Neural progenitor cell (in vitro differentiated cells): ENCODE data around the gene EDEM1. TPM values are rescaled to one million over a fixed set of nuclear protein-coding genes. Genes with fewer than 3 reads are reported as not detected.

Experiments
- DNase-seq: peaks from one replicate; pipeline ENCODE4 v3.0.0-alpha.2; 2016; ENCODE audit warnings: low spot score
- H2AFZ ChIP-seq: fragments of 200-600 bp; sonication (generic); replicated peaks from 2 replicates; pipeline ENCODE4 v1.6.1; 2016; ENCODE audit warnings: antibody characterized with exemption
- H3F3A ChIP-seq: fragments of 200-600 bp; sonication (generic); 2 replicates; pipeline ENCODE4 v1.6.1; 2016; ENCODE audit warnings: antibody characterized with exemption, low read depth
- H3K27ac ChIP-seq: fragments of 200-600 bp; sonication (generic); 2 replicates; pipeline ENCODE4 v1.5.1; 2016; ENCODE audit warnings: mild to moderate bottlenecking
- H3K27me3 ChIP-seq: fragments of 200-600 bp; sonication (generic); 2 replicates; pipeline ENCODE4 v1.6.1; 2016; ENCODE audit warnings: mild to moderate bottlenecking, moderate library complexity
- H3K36me3 ChIP-seq: fragments of 200-600 bp; sonication (generic); 2 replicates; pipeline ENCODE4 v1.5.1; 2016
- H3K4me1 ChIP-seq: fragments of 200-600 bp; sonication (generic); 2 replicates; pipeline ENCODE4 v1.6.1; 2016; ENCODE audit warnings: mixed run types
- H3K4me2 ChIP-seq: fragments of 200-600 bp; sonication (generic); 2 replicates; pipeline ENCODE4 v1.6.1; 2016
- H3K4me3 ChIP-seq: fragments of 200-600 bp; sonication (generic); 2 replicates; pipeline ENCODE4 v1.5.1; 2016
- H3K79me2 ChIP-seq: fragments of 200-600 bp; sonication (generic); 2 replicates; pipeline ENCODE4 v1.6.1; 2016; ENCODE audit warnings: low read depth
- H3K9ac ChIP-seq: fragments of 200-600 bp; sonication (generic); 2 replicates; pipeline ENCODE4 v1.6.1; 2016
- H3K9me3 ChIP-seq: fragments of 200-600 bp; sonication (generic); 2 replicates; pipeline ENCODE4 v1.5.1; 2016; ENCODE audit warnings: low read depth
- H4K20me1 ChIP-seq: fragments of 200-600 bp; sonication (generic); 2 replicates; pipeline ENCODE4 v1.6.1; 2016; ENCODE audit warnings: low read depth
- H3K27ac Mint-ChIP-seq: 3 replicates; pipeline ENCODE4 v1.8.0; 2021; ENCODE audit warnings: mixed read lengths
- H3K27me3 Mint-ChIP-seq: 2 replicates; pipeline ENCODE4 v1.8.0; 2022; ENCODE audit warnings: low read depth, mild to moderate bottlenecking, inconsistent platforms, moderate library complexity, mixed read lengths; ENCODE audit not compliant: insufficient read depth
- H3K36me3 Mint-ChIP-seq: 3 replicates; pipeline ENCODE4 v1.8.0; 2021; ENCODE audit warnings: mixed read lengths
- H3K4me1 Mint-ChIP-seq: 3 replicates; pipeline ENCODE4 v1.8.0; 2021; ENCODE audit warnings: mixed read lengths
- H3K4me3 Mint-ChIP-seq: 3 replicates; pipeline ENCODE4 v1.8.0; 2021; ENCODE audit warnings: mild to moderate bottlenecking, moderate library complexity, mixed read lengths
- H3K9me3 Mint-ChIP-seq: 3 replicates; pipeline ENCODE4 v1.8.0; 2020; ENCODE audit warnings: mixed read lengths
- CTCF ChIP-seq: fragments of 200-600 bp; sonication (generic); IDR thresholded peaks from 2 replicates; pipeline ENCODE4 v1.5.1; 2017; ENCODE audit warnings: antibody characterized with exemption, mild to moderate bottlenecking
- EZH2 ChIP-seq: fragments of 200-600 bp; sonication (generic); IDR thresholded peaks from 2 replicates; pipeline ENCODE4 v1.6.1; 2017; ENCODE audit warnings: antibody characterized with exemption, mild to moderate bottlenecking, moderate library complexity
- EZH2phosphoT487 ChIP-seq: fragments of 200-600 bp; sonication (generic); IDR thresholded peaks from 2 replicates; pipeline ENCODE4 v1.6.1; 2017; ENCODE audit warnings: antibody characterized with exemption
- total RNA-seq: library from RNA; depleted of rRNA; stranded (reverse); fragments of >200 nt; gene quantifications from 2 replicates; pipeline ENCODE4 v1.2.3, GENCODE V29; 2015; ENCODE audit warnings: low replicate concordance

Gene EDEM1
- total RNA-seq, 1 donor from 2014 or later: 11.8 TPM

GRCh38 chr3:5194801-5195509 lies 7.4 kb downstream of the EDEM1 start:
- no peaks in the 10 kb centered on the region for H3F3A ChIP-seq
- peaks cover 33% of the 10 kb centered on the region for H3K79me2 ChIP-seq
- no peaks in the 10 kb centered on the region for H4K20me1 ChIP-seq
- no peaks in the 10 kb centered on the region for H3K4me1 ChIP-seq
- Mint-ChIP-seq H3K36me3 (peaks cover 32% of the 10 kb centered on the region), H3K4me1 (peaks cover 7% of the 10 kb centered on the region), H3K27me3 (no peaks in the 10 kb centered on the region), H3K4me3 (no peak overlapping the region), H3K27ac (no peak overlapping the region), H3K9me3 (no peaks in the 10 kb centered on the region)
- no peak overlapping the region for H3K4me2 ChIP-seq
- no peaks in the 10 kb centered on the region for H3K36me3 ChIP-seq
- H3K4me3 ChIP-seq: no peak overlapping the region
- H3K27me3 ChIP-seq: no peaks in the 10 kb centered on the region
- no peak overlapping the region for H3K9ac ChIP-seq
- TF ChIP-seq EZH2: no peak
- no peak for TF ChIP-seq CTCF
- no peak for TF ChIP-seq EZH2phosphoT487
- no peak for DNase-seq
- no peak overlapping the region for H3K27ac ChIP-seq
- H3K9me3 ChIP-seq: no peaks in the 10 kb centered on the region
- no peak overlapping the region for H2AFZ ChIP-seq

GRCh38 chr3:5195605-5196004 lies 8.1 kb downstream of the EDEM1 start:
- Mint-ChIP-seq H3K4me3 (no peak overlapping the region), H3K4me1 (peaks cover 4% of the 10 kb centered on the region), H3K9me3 (no peaks in the 10 kb centered on the region), H3K27me3 (no peaks in the 10 kb centered on the region), H3K36me3 (peaks cover 30% of the 10 kb centered on the region), H3K27ac (no peak overlapping the region)
- Histone ChIP-seq H3K9me3 (no peaks in the 10 kb centered on the region), H3K4me3 (no peak overlapping the region), H3K4me1 (no peaks in the 10 kb centered on the region), H3F3A (no peaks in the 10 kb centered on the region), H3K27me3 (no peaks in the 10 kb centered on the region), H3K27ac (no peak overlapping the region), H4K20me1 (no peaks in the 10 kb centered on the region), H3K9ac (no peak overlapping the region), H3K36me3 (no peaks in the 10 kb centered on the region), H3K79me2 (peaks cover 26% of the 10 kb centered on the region), H3K4me2 (no peak overlapping the region), H2AFZ (no peak overlapping the region)
- no peak for DNase-seq
- TF ChIP-seq EZH2phosphoT487 (no peak), EZH2 (no peak), CTCF (no peak)

- Histone ChIP-seq H3K36me3 (no peaks in the 10 kb centered on the region), H3K4me1 (no peaks in the 10 kb centered on the region), H3K4me3 (no peak overlapping the region), H3K27ac (no peak overlapping the region), H3K79me2 (peaks cover 12% of the 10 kb centered on the region), H3K4me2 (no peak overlapping the region), H3K9me3 (no peaks in the 10 kb centered on the region), H3K9ac (no peak overlapping the region), H3F3A (no peaks in the 10 kb centered on the region), H3K27me3 (no peaks in the 10 kb centered on the region), H2AFZ (no peak overlapping the region), H4K20me1 (no peaks in the 10 kb centered on the region)
- Mint-ChIP-seq H3K36me3 (peaks cover 32% of the 10 kb centered on the region), H3K9me3 (no peaks in the 10 kb centered on the region), H3K27me3 (no peaks in the 10 kb centered on the region), H3K4me1 (peaks cover 1% of the 10 kb centered on the region), H3K4me3 (no peak overlapping the region), H3K27ac (no peak overlapping the region)
- DNase-seq: no peak
- TF ChIP-seq CTCF: no peak
- TF ChIP-seq EZH2: no peak
- TF ChIP-seq EZH2phosphoT487: no peak
Observed at GRCh38 chr3:5197022-5197421, 9.5 kb downstream of the EDEM1 start.
